Activated naive CD4-positive, alpha-beta T cell treated with anti-CD3 and anti-CD28 coated beads for 36 hours (primary cell): Measurements from ENCODE around the gene PRSS27. TPM values are rescaled to one million over a fixed set of nuclear protein-coding genes. Genes with fewer than 3 reads are reported as not detected.
"Not testable (repeated sequence)": the region's sequence is repeated elsewhere in the genome, so short reads cannot be mapped to it uniquely, and the experiment has no call there.

Experiments
- CTCF ChIA-PET: fragments of 350-600 bp; sonication (Branson Sonifier 250); formaldehyde crosslinking; loops from one replicate; lab custom pipeline; 2021; ENCODE audit warnings: antibody characterized with exemption; lab: Charles Lee
- DNase-seq: peaks from one replicate; pipeline ENCODE4 v3.0.0-alpha.2; 2020
- H3K27ac Mint-ChIP-seq: one replicate; pipeline ENCODE4 v1.8.0; 2021; ENCODE audit warnings: mild to moderate bottlenecking, mixed read lengths
- H3K27me3 Mint-ChIP-seq: one replicate; pipeline ENCODE4 v1.8.0; 2021; ENCODE audit warnings: low read depth, mixed read lengths
- H3K36me3 Mint-ChIP-seq: one replicate; pipeline ENCODE4 v1.8.0; 2021; ENCODE audit warnings: low read depth, mixed read lengths
- H3K4me1 Mint-ChIP-seq: one replicate; pipeline ENCODE4 v1.8.0; 2021; ENCODE audit warnings: low read depth, mixed read lengths
- H3K4me3 Mint-ChIP-seq: one replicate; pipeline ENCODE4 v1.8.0; 2021; ENCODE audit warnings: mild to moderate bottlenecking, moderate library complexity, mixed read lengths
- H3K9me3 Mint-ChIP-seq: one replicate; pipeline ENCODE4 v1.8.0; 2021; ENCODE audit warnings: mixed read lengths
- intact Hi-C: fragments of 100-400 bp; cut with micrococcal nuclease; formaldehyde crosslinking; loops from one replicate; pipeline ENCODE4 v1.15.1; 2023
- total RNA-seq, 2 experiments: library from RNA; stranded (reverse); gene quantifications; one replicate each; pipeline ENCODE4 v1.2.3, GENCODE V29; 2021

Gene PRSS27
- total RNA-seq, 2 experiments from 2014 or later, result 1.7 to 2.4 TPM

DNA sequence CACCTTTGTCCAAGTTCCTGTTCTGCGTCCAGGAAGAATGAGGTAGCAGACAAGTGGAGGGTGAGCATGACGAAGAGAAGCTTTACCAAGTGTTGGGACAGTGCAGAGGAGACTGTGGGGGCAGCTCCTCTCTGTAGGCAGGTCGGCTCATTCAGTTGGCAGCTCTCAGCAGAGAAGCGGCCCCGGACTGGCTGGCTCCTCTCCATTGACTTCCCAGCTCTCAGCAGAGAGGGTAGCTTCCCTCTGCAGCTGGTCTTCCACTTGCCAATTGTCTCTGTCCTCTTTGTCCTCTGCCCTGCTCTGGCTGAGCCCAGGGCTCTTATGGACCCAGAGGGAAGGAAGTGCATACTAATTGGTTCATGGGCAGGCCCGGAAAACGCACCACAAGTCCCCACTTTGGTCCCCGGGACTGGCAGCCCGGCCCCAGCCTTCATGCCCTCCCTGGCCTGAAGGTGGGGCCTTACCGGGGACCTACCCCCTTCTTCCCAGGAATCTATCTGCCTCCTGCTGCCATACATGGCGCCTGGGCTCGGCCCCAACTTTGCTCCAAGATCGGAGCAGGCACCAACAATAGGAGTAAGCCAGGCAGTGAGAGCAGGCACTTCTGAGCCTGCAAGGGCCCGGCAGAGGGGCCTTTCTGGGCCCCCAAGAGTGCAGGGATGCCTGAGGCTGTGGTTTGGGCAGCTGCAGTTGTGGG is 27.6 kb downstream of the PRSS27 start:
- Mint-ChIP-seq H3K4me1 (peaks cover 10% of the 10 kb centered on the region), H3K27ac (no peak overlapping the region), H3K9me3 (no peaks in the 10 kb centered on the region), H3K36me3 (peaks cover 4% of the 10 kb centered on the region), H3K27me3 (no peaks in the 10 kb centered on the region), H3K4me3 (no peak overlapping the region)
- CTCF ChIA-PET, result no interaction called here
- intact Hi-C loops, result no loop called here
- no peak for DNase-seq

DNA sequence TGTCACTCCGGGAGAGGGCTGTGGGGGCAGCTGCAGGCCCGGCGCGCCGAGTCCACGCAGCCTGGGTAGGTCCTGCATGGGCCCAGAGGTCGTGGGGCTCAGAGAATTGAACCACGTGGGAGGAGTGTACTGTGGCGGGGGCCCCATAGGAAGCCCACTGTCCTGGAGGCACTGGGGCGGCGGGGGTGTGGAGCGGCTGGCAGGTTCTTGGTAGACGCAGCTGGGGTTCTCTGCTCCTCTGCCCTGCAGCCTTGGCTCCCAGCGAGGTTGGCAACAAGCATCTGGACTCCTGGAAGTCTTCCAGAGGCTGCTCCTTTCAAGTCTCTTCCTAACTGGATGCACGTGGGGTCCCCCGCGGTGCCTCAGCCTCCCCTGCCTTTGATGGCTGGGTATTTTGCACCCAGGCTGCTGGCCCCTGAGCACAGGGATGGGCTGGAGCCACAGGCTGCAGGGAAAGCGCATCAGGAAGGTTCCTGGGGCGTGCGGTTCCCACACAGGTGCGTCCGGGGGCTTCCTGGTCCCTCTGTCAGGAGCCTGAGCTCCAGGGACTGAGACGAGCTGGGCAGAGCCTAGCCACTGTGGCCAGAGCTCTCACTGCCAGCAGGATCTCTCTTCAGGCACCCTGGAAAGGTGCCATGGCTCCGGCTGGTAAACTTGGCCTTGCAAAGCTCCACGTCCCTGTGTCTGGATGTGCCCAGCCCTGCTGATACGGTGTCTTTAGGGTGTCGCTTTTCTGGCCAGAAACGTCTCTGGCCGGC is 28.4 kb downstream of the PRSS27 start:
- Mint-ChIP-seq H3K27me3 (no peaks in the 10 kb centered on the region), H3K9me3 (no peaks in the 10 kb centered on the region), H3K27ac (no peak overlapping the region), H3K36me3 (peaks cover 2% of the 10 kb centered on the region), H3K4me3 (no peak overlapping the region), H3K4me1 (peaks cover 18% of the 10 kb centered on the region)
- intact Hi-C loops, result no loop called here
- no peak for DNase-seq
- CTCF ChIA-PET, result no interaction called here

DNA sequence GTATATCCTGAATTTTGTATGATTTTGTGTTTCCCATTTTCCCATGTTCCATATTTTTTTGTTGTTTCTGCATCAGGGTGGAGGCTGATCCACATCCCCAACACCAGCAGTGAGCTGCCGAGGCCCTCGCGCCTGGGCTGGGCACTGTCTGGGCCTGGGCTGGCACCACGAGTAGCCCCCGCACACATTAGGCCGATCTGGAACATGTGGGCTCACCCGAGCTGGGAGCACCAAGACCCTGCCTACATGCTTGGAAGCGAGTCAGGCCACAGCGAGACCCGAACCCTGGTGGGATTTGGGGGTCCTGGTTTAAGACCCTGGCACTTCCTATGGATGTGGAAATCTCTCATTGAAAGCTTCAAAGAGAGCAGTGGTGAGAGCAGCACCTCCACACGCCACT is 29.2 kb downstream of the PRSS27 start:
- Mint-ChIP-seq H3K4me1 (peaks cover 19% of the 10 kb centered on the region), H3K4me3 (no peak overlapping the region), H3K27ac (no peak overlapping the region), H3K27me3 (no peaks in the 10 kb centered on the region), H3K36me3 (peaks cover 2% of the 10 kb centered on the region), H3K9me3 (no peaks in the 10 kb centered on the region)
- CTCF ChIA-PET, result no interaction called here
- intact Hi-C loops, result no loop called here
- no peak for DNase-seq

DNA sequence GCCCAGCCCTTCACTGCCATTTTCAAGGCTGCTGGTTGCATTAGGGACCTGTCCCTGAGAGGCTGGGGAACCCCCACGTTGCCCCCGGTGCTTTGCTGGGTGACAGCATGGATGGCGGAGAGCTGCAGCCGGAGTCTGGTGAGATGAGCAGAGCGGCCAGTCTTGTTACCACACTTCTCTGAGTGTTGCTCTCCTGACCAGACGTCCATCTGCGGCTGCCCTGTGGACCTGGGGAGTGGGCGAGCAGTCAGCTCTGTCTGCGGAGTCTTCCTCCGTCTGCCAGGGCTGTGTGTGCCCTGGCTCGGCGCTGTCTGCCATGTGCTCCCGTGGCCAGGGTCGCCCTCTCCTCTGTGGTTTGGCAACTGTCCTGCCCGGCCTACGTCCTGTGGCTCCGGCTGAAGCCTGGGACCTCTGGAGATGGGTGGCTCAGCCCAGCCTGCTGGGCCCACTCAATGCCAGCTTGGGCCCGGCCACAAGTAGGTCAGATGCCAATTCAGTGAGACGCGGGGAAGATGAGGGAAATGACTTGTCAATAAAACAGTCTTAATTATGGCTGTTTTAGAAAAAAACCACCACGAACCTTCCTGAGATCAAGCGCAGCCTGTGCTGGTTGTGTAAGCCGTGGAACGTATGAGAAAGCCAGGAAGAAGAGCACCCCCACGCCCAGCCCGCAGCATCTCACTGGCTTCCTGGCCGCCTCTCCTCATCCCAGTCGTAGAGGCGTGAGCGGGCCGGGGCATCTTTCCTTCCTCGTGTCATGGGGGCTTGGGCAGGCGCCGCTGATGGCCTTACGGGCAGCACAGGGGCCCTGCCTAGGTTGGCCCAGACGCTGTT is 29.8 kb downstream of the PRSS27 start:
- intact Hi-C loops, result no loop called here

DNA sequence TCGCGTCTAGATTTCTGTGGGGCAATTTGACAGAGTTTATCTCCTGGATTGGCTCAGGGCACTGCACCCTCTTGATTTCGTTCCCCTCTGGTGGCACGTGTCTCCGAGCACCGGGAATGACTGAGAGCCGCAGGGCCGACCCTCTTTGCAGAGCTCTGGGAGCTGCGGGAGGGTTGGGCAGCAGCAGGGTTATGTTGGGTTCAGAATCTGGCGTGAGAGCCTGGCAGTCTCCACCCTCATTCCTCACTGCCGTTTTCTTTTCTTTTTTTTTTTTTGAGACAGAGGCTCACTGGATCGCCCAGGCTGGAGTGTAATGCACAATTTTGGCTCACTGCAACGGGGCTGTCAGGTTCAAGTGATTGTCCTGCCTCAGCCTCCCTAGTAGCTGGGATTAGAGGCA is 30.6 kb downstream of the PRSS27 start:
- H3K27me3 Mint-ChIP-seq, H3K27ac Mint-ChIP-seq, H3K36me3 Mint-ChIP-seq, H3K9me3 Mint-ChIP-seq, H3K4me3 Mint-ChIP-seq, DNase-seq, CTCF ChIA-PET, intact Hi-C loops: not testable (repeated sequence)
- H3K4me1 Mint-ChIP-seq, result peaks cover 25% of the 10 kb centered on the region

More for the DNA sequence above, 29.8 kb downstream of the PRSS27 start:
- peaks cover 2% of the 10 kb centered on the region for H3K36me3 Mint-ChIP-seq
- DNase-seq, result no peak
- H3K4me3 Mint-ChIP-seq, result no peak overlapping the region
- CTCF ChIA-PET, result no interaction called here
- no peak overlapping the region for H3K27ac Mint-ChIP-seq
- peaks cover 21% of the 10 kb centered on the region for H3K4me1 Mint-ChIP-seq
- no peaks in the 10 kb centered on the region for H3K9me3 Mint-ChIP-seq
- no peaks in the 10 kb centered on the region for H3K27me3 Mint-ChIP-seq

DNA sequence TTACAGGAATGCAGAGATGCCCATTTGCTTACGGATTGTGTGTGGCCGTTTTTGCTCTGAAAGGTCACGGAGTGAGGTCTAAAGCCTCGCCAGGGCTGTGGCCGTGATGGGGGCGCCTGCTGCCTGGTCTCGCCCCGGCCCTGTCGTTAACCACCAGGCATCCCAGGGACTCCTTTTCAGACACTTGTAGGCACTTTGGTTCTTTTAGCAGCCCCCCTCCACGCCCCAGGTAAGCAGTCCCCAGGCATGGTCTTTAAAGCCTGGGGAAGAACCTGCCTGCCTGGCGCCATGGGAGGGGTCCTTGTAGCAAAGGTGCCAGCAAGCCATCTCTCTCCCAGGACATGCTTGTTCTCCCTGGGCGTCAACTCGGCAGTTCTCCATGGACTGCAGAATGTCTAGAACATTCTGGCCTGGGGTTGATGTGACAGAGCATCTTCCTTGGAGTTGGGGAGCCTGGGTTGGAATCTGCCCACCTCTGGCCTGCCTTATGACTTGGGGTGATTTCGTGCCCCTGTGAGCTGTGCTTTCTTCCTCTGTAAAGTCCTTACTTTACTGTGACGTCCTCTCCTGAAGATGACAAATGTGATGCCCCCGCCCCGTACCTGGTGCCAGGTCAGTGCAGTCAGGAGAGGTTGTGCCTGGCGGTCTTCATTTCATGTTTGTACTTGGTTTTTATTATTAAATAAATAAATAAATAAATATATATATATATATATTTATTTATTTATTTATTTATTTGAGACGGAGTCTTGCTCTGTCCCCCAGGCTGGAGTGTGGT is 32.3 kb downstream of the PRSS27 start:
- CTCF ChIA-PET, result interaction anchor here (0.6 kb wide), 1 partner anchor 34 kb away, joined by 6 read pairs; no protein-coding TSS in a partner anchor
- DNase-seq, result no peak
- intact Hi-C loops, result no loop called here
- no peaks in the 10 kb centered on the region for H3K9me3 Mint-ChIP-seq
- H3K4me1 Mint-ChIP-seq, result peaks cover 25% of the 10 kb centered on the region
- no peak overlapping the region for H3K4me3 Mint-ChIP-seq
- peaks cover 2% of the 10 kb centered on the region for H3K36me3 Mint-ChIP-seq
- H3K27me3 Mint-ChIP-seq, result no peaks in the 10 kb centered on the region
- peak overlapping the region; percentile 58 for H3K27ac Mint-ChIP-seq

DNA sequence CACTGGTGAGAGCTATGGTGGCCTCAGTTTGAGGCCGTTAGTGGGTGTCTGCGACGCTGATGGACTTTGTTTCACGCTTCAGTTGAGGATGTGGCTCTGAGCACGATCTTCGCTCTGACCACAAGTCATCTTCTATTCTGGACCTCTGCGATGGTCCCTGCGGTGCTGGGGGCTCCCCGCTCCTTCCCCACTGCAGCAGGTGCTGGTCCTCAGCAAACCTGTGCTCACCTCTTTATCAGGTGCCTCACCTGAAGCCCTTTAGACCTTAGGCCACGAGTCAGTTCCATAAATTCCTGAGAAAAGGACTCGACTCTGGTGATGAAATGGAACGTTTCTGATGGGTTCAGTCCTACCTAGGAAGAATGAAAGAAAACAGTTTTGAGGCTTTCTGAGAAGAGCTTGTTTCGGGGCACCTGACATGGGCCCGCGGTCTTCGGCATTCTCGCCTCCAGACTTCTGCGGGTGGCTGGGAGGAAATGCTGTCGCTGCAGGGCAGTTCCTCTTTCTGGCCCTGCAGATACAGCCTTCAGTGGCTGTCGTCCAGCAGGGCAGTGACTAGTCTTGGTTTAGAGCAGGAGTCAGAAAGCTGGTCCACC is 33.0 kb downstream of the PRSS27 start:
- DNase-seq, result peak; percentile 30
- peaks cover 5% of the 10 kb centered on the region for H3K36me3 Mint-ChIP-seq
- no peaks in the 10 kb centered on the region for H3K9me3 Mint-ChIP-seq
- peaks cover 27% of the 10 kb centered on the region for H3K4me1 Mint-ChIP-seq
- no peaks in the 10 kb centered on the region for H3K27me3 Mint-ChIP-seq
- intact Hi-C loops, result no loop called here
- H3K27ac Mint-ChIP-seq, result peak overlapping the region; percentile 58
- H3K4me3 Mint-ChIP-seq, result peak overlapping the region; percentile 51
- CTCF ChIA-PET, result no interaction called here

DNA sequence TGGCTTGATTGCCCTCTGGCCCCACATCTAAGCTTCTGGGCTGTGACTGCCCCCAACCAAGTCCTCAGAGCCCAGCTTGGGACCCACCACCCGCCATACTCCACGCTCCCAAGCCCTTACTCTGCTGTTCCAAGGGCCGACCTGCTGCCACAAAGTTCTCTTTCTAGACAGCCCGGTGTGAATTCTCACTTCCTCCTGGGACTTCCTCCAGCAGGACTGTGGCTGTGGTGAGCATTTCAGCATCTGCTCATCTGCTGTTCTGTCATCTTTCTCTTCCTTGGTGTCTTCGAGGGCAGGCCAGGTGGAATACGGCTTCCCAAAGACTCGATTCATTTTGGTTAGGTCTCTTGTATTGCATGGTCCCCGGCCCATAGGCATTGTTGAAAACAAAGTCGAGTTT is 33.9 kb downstream of the PRSS27 start:
- DNase-seq, CTCF ChIA-PET, H3K27ac Mint-ChIP-seq, H3K9me3 Mint-ChIP-seq, H3K27me3 Mint-ChIP-seq, H3K36me3 Mint-ChIP-seq, H3K4me3 Mint-ChIP-seq, intact Hi-C loops: not testable (repeated sequence)
- peaks cover 28% of the 10 kb centered on the region for H3K4me1 Mint-ChIP-seq

DNA sequence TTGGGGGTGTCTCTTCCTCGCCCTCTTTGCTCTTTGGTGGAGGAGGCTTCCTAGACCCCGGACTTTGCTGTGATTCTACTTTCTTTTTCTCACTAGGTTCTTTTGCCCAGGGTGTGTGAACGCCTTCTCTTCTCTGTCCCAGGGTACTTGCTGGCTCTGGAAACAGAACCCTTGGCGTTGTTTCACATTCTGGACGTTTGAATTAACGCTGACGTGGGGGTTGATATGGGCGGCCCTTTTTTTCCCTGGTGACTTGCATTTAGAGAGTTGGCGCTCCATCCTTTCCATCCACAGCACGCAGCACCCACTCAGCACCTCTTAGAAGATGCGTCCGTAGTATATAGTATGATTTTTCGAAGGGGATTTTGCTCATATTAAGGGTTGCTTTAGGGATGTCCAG is 37.0 kb downstream of the PRSS27 start:
- H3K27me3 Mint-ChIP-seq, H3K36me3 Mint-ChIP-seq, DNase-seq, CTCF ChIA-PET, H3K9me3 Mint-ChIP-seq: not testable (repeated sequence)
- Mint-ChIP-seq H3K4me3 (peak overlapping the region; percentile 97), H3K4me1 (peaks cover 28% of the 10 kb centered on the region), H3K27ac (peak overlapping the region; percentile 73)
- intact Hi-C loops, result loop anchor here (5.0 kb wide), 2 partner anchors 94 to 461 kb away; partner anchors contain the start of genes E4F1 and ELOB

DNA sequence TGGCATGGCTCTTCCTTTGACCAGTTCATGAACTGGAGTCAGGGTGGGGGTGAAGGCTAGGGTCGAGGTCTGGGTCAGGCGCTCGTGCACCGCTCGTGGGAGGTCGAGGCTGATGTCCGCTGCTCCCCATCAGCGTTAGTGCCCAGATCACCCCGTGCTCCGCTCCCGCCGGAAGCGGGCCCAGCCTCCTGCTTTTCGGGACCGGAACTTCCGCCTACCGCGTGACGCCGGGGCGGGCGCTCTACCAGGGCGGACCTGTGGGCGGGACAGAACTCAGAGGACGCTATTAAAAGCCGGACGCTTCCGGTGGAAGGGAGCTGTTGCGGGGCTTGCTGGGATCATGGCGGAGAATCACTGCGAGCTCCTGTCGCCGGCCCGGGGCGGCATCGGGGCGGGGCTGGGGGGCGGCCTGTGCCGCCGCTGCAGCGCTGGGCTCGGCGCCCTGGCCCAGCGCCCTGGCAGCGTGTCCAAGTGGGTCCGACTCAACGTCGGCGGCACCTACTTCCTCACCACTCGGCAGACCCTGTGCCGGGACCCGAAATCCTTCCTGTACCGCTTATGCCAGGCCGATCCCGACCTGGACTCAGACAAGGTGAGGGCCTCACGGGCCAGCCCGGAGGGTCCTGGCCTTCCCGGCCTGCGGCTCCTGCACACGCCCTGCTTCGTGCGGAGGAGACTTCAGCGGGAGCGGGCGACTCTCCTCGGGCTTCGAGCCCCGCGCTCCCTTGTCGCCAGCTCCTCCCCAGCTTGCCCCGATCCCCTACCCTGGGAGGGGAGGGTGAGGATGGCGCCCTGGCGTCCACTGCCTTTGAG is 37.6 kb downstream of the PRSS27 start, which contains the start of gene KCTD5:
TSS of gene KCTD5 (plus strand) at position 315 of the 813 bp plus-strand sequence. CDS start at position 341, 26 bp downstream.
- Mint-ChIP-seq H3K4me1 (peaks cover 22% of the 10 kb centered on the region), H3K27me3 (no peaks in the 10 kb centered on the region), H3K9me3 (no peaks in the 10 kb centered on the region), H3K36me3 (peaks cover 10% of the 10 kb centered on the region), H3K4me3 (peak within 1 kb of the TSS; percentile 97), H3K27ac (peak within 1 kb of the TSS; percentile 93)
- CTCF ChIA-PET, result no interaction called here
- intact Hi-C loops, result loop anchor here (1.0 to 5.0 kb wide), 5 partner anchors 9 to 460 kb away; partner anchors contain the start of genes E4F1, ELOB and SRRM2
- peak; percentile 98 for DNase-seq

DNA sequence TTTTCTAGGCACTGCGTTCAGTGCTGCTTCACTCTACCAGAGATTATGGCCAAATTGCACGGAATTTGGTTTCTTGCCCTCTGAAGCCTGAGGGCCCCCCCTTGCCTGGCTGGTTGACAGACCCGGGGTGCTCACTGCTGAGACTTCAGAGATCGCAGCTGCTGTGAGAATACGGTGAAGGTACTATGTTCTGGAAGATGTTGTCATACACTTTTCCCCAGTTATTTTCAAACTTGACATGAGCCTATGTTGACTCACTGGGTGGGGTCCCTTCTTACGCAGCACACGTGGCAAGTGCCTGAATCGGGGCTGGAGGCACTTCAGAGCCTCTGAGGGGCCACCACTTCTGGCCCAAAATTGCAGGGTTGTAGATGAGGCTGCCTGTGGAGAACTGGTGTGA is 39.7 kb downstream of the PRSS27 start:
- DNase-seq, H3K36me3 Mint-ChIP-seq, H3K9me3 Mint-ChIP-seq, CTCF ChIA-PET, H3K4me3 Mint-ChIP-seq, H3K27me3 Mint-ChIP-seq: not testable (repeated sequence)
- peak overlapping the region; percentile 18 for H3K27ac Mint-ChIP-seq
- intact Hi-C loops, result loop anchor here (5.0 kb wide), 2 partner anchors 97 to 458 kb away; partner anchors contain the start of genes E4F1 and ELOB
- peaks cover 11% of the 10 kb centered on the region for H3K4me1 Mint-ChIP-seq
